ENCODE data around the gene DLEC1.
A peak's percentile ranks its signal among the peaks of the same experiment; 100 is the strongest.

DLEC1 gene

GRCh38 chr3:38001456-38002081 is 37.4 kb upstream of the DLEC1 start:
- DNase-seq, result no peak
- in situ Hi-C loops (cut with MboI; ENCODE audit: low pct_unique_long_range_greater_than_20kb, low sequenced_read_pairs), result no loop called here

- in situ Hi-C loops (cut with MboI; ENCODE audit: low pct_unique_long_range_greater_than_20kb, low sequenced_read_pairs), result no loop called here
- DNase-seq, result no peak
Measured at GRCh38 chr3:38002291-38002876, 36.6 kb upstream of the DLEC1 start.

DNA sequence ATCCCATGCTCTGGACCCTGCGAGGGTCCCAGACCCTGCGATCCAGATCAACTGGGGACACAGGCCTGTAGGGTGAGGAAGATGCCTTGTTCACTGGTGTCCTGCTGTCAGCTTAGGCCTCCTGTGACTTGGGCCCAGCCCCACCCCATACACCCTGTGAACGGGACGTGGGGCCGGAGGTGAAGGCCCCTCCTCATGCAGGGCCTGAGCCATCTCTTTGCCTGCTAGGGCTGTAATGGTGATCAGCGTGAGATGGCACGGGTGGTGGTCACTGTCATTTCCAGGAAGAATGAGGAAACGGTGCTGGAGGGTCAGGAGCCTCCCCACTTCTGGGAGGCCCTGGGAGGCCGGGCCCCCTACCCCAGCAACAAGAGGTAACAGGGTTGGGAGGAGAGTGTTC is 36.1 kb upstream of the DLEC1 start:
- in situ Hi-C loops (cut with MboI; ENCODE audit: low pct_unique_long_range_greater_than_20kb, low sequenced_read_pairs), result no loop called here
- no peak for DNase-seq

- DNase-seq, result peak; percentile 60
- in situ Hi-C loops (cut with MboI; ENCODE audit: low pct_unique_long_range_greater_than_20kb, low sequenced_read_pairs), result no loop called here
Measured at GRCh38 chr3:38003371-38003816, 35.6 kb upstream of the DLEC1 start.

DNA sequence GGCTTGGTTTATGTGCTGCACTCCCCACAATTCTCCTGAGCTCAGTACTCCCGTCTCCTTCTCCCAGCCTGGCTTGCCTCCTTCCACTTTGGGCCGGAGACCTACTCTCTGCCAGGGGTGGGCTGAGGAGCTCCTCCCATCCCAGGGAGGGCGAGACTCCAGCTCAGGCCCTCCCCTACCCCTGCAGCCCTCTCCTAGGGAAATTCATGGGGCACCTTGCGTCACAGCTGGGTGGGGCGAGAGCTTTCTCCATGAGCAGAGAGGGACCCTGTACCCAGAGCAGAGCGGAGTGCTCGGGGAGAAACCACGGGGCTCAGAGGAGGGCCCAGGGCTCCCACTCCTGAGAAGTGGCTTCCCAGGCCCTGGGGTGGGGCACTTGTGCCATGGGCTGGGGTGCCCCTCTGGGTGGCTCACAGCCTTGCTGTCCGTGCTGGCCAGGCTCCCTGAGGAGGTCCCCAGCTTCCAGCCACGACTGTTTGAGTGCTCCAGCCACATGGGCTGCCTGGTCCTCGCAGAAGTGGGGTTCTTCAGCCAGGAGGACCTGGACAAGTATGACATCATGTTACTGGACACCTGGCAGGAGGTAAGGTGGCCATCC is 35.1 kb upstream of the DLEC1 start:
- in situ Hi-C loops (cut with MboI; ENCODE audit: low pct_unique_long_range_greater_than_20kb, low sequenced_read_pairs), result no loop called here
- DNase-seq, result no peak

GRCh38 chr3:38004415-38005075 is 34.5 kb upstream of the DLEC1 start:
- in situ Hi-C loops (cut with MboI; ENCODE audit: low pct_unique_long_range_greater_than_20kb, low sequenced_read_pairs), result no loop called here
- peak; percentile 63 for DNase-seq

DNA sequence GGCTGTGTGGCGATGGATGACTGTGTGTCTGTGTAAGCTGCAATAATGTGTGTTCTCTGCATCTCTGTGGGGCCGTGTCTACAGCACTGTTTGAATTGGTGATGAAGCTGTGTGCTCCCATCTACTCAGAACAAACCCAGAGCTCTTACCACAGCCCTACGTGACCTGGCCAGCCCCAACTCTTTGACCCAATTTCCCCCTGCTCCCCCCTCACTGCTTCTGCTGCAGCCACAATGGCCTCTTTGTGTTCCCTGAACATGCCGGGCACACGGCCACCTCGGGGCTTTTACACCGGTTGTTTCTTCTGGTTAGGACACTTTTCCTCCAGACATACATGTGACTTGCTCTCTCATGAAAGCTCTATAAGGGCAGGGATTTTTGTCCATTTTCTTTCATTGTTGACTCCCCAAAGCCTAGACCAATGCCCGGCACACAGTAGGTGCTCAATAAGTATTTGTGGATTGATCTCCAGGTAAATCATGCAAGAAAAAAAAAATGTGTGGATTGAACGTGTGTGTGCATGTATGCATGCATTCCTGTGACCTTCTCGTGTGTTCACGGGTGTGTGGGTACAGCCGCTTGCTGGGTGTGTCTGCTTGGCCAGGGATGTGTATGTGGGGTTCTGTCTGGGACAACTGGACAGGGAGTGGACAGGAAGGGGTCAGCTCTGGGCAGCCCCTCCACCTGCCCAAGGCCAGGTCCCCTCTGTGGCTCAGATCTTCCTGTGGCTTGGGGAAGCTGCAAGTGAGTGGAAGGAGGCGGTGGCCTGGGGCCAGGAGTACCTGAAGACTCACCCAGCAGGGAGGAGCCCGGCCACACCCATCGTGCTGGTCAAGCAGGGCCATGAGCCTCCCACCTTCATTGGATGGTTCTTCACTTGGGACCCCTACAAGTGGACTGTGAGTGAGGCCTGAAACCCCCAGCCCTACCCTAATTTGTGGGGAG is 33.7 kb upstream of the DLEC1 start:
- in situ Hi-C loops (cut with MboI; ENCODE audit: low pct_unique_long_range_greater_than_20kb, low sequenced_read_pairs), result no loop called here
- DNase-seq, result no peak

GRCh38 chr3:38006031-38006430 is 33.0 kb upstream of the DLEC1 start:
- in situ Hi-C loops (cut with MboI; ENCODE audit: low pct_unique_long_range_greater_than_20kb, low sequenced_read_pairs), result no loop called here
- DNase-seq, result no peak

DNA sequence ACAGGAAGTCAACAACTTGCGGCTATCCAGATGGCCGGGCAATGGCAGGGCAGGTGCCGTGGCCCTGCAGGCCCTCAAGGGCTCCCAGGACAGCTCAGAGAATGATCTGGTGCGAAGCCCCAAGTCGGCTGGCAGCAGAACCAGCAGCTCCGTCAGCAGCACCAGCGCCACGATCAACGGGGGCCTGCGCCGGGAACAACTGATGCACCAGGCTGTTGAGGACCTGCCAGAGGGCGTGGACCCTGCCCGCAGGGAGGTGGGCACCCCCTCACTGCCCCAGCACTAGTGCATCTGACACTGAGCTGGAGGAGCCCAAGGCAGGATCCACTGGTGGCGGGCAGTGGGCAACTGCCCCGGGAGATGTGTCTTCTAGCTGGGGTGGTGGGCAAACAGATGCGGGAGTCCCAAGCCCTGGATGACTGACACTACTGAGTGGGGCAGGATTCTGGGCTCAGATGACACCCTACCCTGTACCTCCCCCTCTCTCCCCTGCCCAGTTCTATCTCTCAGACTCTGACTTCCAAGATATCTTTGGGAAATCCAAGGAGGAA is 32.5 kb upstream of the DLEC1 start:
- DNase-seq, result no peak
- in situ Hi-C loops (cut with MboI; ENCODE audit: low pct_unique_long_range_greater_than_20kb, low sequenced_read_pairs), result no loop called here

GRCh38 chr3:38007754-38008090 is 31.3 kb upstream of the DLEC1 start:
- in situ Hi-C loops (cut with MboI; ENCODE audit: low pct_unique_long_range_greater_than_20kb, low sequenced_read_pairs), result no loop called here

GRCh38 chr3:38008191-38008701 is 30.8 kb upstream of the DLEC1 start:
- DNase-seq, result no peak
- in situ Hi-C loops (cut with MboI; ENCODE audit: low pct_unique_long_range_greater_than_20kb, low sequenced_read_pairs), result no loop called here

More at GRCh38 chr3:38007754-38008090, 31.3 kb upstream of the DLEC1 start:
- no peak for DNase-seq

GRCh38 chr3:38008971-38009580 is 29.9 kb upstream of the DLEC1 start:
- no peak for DNase-seq
- in situ Hi-C loops (cut with MboI; ENCODE audit: low pct_unique_long_range_greater_than_20kb, low sequenced_read_pairs), result no loop called here

- in situ Hi-C loops (cut with MboI; ENCODE audit: low pct_unique_long_range_greater_than_20kb, low sequenced_read_pairs), result no loop called here
- no peak for DNase-seq
Measured at GRCh38 chr3:38009807-38010591, 29.0 kb upstream of the DLEC1 start.

GRCh38 chr3:38011111-38011510 is 27.9 kb upstream of the DLEC1 start:
- no peak for DNase-seq
- in situ Hi-C loops (cut with MboI; ENCODE audit: low pct_unique_long_range_greater_than_20kb, low sequenced_read_pairs), result no loop called here

GRCh38 chr3:38015485-38015884 is 23.5 kb upstream of the DLEC1 start:
- in situ Hi-C loops (cut with MboI; ENCODE audit: low pct_unique_long_range_greater_than_20kb, low sequenced_read_pairs), result no loop called here
- DNase-seq, result no peak

GRCh38 chr3:38015984-38016383 is 23.0 kb upstream of the DLEC1 start:
- in situ Hi-C loops (cut with MboI; ENCODE audit: low pct_unique_long_range_greater_than_20kb, low sequenced_read_pairs), result no loop called here
- no peak for DNase-seq

GRCh38 chr3:38016410-38016809 is 22.6 kb upstream of the DLEC1 start:
- no peak for DNase-seq
- in situ Hi-C loops (cut with MboI; ENCODE audit: low pct_unique_long_range_greater_than_20kb, low sequenced_read_pairs), result no loop called here

Data from KBM-7 (cell line).